Central memory CD4-positive, alpha-beta T cell (primary cell): ENCODE results near the gene TIMP2.

Experiments used
- DNase-seq: peaks from one replicate; pipeline ENCODE4 v3.0.0; 2022

The TIMP2 gene

GRCh38 chr17:78831688-78832540, 93.3 kb downstream of the TIMP2 start:
- no peak for DNase-seq

- no peak for DNase-seq
These were observed 95.7 kb downstream of the TIMP2 start for GRCh38 chr17:78829477-78829876.

GRCh38 chr17:78828470-78829185, 96.6 kb downstream of the TIMP2 start:
- no peak for DNase-seq

- DNase-seq, result no peak
These were observed 98.2 kb downstream of the TIMP2 start for GRCh38 chr17:78826836-78827509.

- no peak for DNase-seq
These were observed 98.8 kb downstream of the TIMP2 start for GRCh38 chr17:78826421-78826820.

GRCh38 chr17:78825696-78826095, 99.5 kb downstream of the TIMP2 start:
- no peak for DNase-seq

- DNase-seq, result no peak
These were observed 100.9 kb downstream of the TIMP2 start for GRCh38 chr17:78824240-78824639.

- DNase-seq, result no peak
These were observed 101.7 kb downstream of the TIMP2 start for GRCh38 chr17:78823282-78824046.

- no peak for DNase-seq
These were observed 102.6 kb downstream of the TIMP2 start for GRCh38 chr17:78822552-78822951.

GRCh38 chr17:78821961-78822360, 103.2 kb downstream of the TIMP2 start:
- DNase-seq, result no peak

- no peak for DNase-seq
These were observed 104.3 kb downstream of the TIMP2 start for GRCh38 chr17:78820841-78821240.

GRCh38 chr17:78819806-78820792, 105.1 kb downstream of the TIMP2 start:
- no peak for DNase-seq

- DNase-seq, result no peak
These were observed 105.8 kb downstream of the TIMP2 start for GRCh38 chr17:78819402-78819801.

- DNase-seq, result peak; percentile 84
These were observed 106.3 kb downstream of the TIMP2 start for GRCh38 chr17:78818932-78819331.

GRCh38 chr17:78818152-78818846, 106.9 kb downstream of the TIMP2 start:
- DNase-seq, result no peak

- peak; percentile 96 for DNase-seq
These were observed 108.1 kb downstream of the TIMP2 start for GRCh38 chr17:78817123-78817522.

- no peak for DNase-seq
These were observed 109.5 kb downstream of the TIMP2 start for GRCh38 chr17:78815696-78816095.

GRCh38 chr17:78812855-78813254, 112.3 kb downstream of the TIMP2 start:
- peak; percentile 46 for DNase-seq

GRCh38 chr17:78808163-78808562, 117.0 kb downstream of the TIMP2 start:
- DNase-seq, result no peak

GRCh38 chr17:78806451-78806850, 118.7 kb downstream of the TIMP2 start:
- DNase-seq, result peak; percentile 78

GRCh38 chr17:78805301-78805700, 119.9 kb downstream of the TIMP2 start:
- peak; percentile 76 for DNase-seq
